ENCODE data around the gene TFPI2.
A peak's percentile ranks its signal among the peaks of the same experiment; 100 is the strongest.

The TFPI2 gene, protein sequence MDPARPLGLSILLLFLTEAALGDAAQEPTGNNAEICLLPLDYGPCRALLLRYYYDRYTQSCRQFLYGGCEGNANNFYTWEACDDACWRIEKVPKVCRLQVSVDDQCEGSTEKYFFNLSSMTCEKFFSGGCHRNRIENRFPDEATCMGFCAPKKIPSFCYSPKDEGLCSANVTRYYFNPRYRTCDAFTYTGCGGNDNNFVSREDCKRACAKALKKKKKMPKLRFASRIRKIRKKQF

DNA sequence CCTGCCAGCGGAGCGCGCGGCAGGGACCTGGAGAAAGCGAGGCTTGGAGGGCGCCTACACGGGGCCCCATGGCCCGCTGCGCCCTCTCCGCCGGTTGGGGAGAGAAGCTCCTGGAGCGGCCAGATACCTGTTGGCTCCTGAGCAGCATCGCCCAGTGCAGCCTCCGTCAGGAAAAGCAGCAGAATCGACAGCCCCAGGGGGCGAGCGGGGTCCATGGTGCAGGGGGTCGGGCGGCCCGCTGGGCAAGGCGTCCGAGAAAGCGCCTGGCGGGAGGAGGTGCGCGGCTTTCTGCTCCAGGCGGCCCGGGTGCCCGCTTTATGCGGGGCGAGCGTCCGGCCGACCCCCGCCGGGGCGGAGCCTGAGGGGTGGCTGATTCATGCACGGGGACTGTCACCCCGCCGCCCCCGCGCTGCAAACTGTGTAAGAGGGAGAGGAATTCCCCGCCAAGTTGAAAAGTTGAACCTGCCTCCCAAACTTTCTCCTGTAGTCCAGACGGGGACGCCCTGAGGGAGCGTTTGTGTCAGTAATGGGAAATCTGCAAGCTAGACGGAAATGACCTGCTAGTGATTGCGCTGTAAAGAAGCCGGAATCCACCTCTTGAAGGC, at the start of gene TFPI2:
Gene TFPI2, minus strand, starts transcription at position 290 of the 605 bp plus-strand sequence. Its CDS starts 75 bp downstream, at position 215.
- H3K27me3 Mint-ChIP-seq, result peaks cover 54% of the 10 kb centered on the region
- peaks cover 9% of the 10 kb centered on the region for H3K4me1 Mint-ChIP-seq
- no peak for ATAC-seq (replicated peaks; ENCODE audit: extremely low read depth, poor library complexity, severe bottlenecking)
- no peak within 1 kb of the TSS for H3K27ac Mint-ChIP-seq (ENCODE audit: low read depth)
- peaks cover 2% of the 10 kb centered on the region for H3K36me3 Mint-ChIP-seq (ENCODE audit: insufficient read depth)
- DNase-seq (ENCODE audit: low spot score in 2 of 2), result no peak
- H3K9me3 Mint-ChIP-seq, result no peaks in the 10 kb centered on the region
- peak within 1 kb of the TSS; percentile 39 for H3K4me3 Mint-ChIP-seq

DNA sequence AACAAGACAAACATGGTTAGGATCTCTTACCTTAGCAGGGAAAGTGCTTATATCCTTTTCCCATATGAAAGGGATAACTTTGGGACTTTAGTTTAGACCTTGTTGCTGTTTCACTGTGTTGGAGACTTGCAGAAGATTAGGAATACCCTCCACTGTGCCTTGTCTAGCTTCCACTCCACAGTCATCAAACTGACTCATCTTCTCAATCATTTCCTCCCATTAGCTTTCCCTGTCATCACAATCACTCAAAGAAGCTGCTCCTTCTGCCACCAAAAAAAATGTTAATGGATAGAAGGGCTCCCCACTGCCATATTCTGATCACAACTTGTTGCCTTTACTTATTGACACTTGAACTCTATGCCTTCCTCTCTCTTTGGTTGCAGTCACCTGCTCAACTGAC, 47.7 kb upstream of the TFPI2 start:
- no peaks in the 10 kb centered on the region for H3K4me1 Mint-ChIP-seq
- ATAC-seq (replicated peaks; ENCODE audit: extremely low read depth, poor library complexity, severe bottlenecking), result no peak
- no peak overlapping the region for H3K27ac Mint-ChIP-seq (ENCODE audit: low read depth)

DNA sequence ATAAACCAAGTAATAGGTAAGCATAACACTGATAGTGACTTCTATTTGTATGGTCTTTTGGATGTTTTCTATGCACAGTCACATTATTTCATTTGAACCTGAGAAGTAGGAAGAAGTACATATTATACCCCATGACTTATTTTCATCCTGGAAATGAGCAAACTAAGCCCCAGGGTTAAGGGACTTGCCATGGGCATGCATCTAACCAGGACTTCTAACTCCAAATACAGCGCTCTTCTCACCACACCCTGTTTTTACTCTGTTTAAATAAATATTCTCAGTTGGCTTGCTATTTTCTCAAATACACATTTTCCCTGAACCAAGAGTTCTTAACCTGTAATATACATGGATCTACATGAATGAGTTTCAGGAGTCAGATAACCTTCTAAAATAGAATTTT, 47.3 kb upstream of the TFPI2 start:
- Mint-ChIP-seq H3K4me3 (no peak overlapping the region), H3K27ac (ENCODE audit: low read depth) (no peak overlapping the region), H3K27me3 (peaks cover 8% of the 10 kb centered on the region), H3K4me1 (no peaks in the 10 kb centered on the region), H3K36me3 (ENCODE audit: insufficient read depth) (no peaks in the 10 kb centered on the region), H3K9me3 (no peaks in the 10 kb centered on the region)
- DNase-seq (ENCODE audit: low spot score in 2 of 2), result no peak
- ATAC-seq (replicated peaks; ENCODE audit: extremely low read depth, poor library complexity, severe bottlenecking), result no peak

More for the DNA sequence above, 47.7 kb upstream of the TFPI2 start:
- Mint-ChIP-seq H3K27me3 (peaks cover 8% of the 10 kb centered on the region), H3K9me3 (no peaks in the 10 kb centered on the region), H3K36me3 (ENCODE audit: insufficient read depth) (no peaks in the 10 kb centered on the region), H3K4me3 (no peak overlapping the region)
- no peak for DNase-seq (ENCODE audit: low spot score in 2 of 2)

DNA sequence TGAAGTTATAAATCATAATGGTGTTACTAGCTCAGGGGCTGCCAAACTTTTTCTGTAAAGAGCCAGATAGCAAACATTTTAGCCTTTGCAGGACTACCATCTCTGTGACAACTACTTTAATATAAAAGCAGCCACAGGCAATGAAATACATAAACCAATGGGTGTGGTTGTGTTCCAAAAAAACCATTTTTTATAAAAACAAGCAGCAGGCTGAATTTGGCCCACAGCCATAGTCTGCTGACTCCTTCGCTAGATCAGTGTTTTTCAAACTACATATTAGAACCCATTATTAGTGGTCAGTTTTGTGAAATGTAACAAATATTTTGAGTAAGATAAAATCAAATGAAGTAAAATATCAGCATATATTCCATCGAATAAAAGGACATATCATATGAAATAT, 44.5 kb upstream of the TFPI2 start:
- no peak for ATAC-seq (replicated peaks; ENCODE audit: extremely low read depth, poor library complexity, severe bottlenecking)
- Mint-ChIP-seq H3K9me3 (no peaks in the 10 kb centered on the region), H3K27ac (ENCODE audit: low read depth) (no peak overlapping the region), H3K27me3 (peaks cover 20% of the 10 kb centered on the region), H3K4me1 (no peaks in the 10 kb centered on the region), H3K36me3 (ENCODE audit: insufficient read depth) (no peaks in the 10 kb centered on the region), H3K4me3 (no peak overlapping the region)
- no peak for DNase-seq (ENCODE audit: low spot score in 2 of 2)

DNA sequence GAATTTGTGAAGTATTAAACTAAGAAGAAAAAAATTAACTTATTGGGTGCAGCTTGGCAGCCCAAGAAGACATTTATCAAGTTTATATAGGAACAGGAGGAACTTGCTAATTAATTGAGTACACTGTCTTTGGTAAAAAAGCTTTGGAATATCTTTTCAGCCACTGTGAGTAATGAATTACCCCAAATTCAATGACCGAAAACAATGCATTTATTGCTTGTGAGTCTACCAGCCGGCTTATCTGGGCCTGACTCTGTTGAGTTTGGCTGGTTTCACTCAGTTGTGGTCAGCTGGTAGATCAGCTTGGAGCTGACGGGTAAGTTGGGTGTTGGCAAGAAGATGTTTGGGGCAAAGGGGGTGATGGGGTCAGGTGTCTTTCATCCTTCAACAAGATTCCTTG, 42.6 kb upstream of the TFPI2 start:
- ATAC-seq (replicated peaks; ENCODE audit: extremely low read depth, poor library complexity, severe bottlenecking) (no peak), DNase-seq (ENCODE audit: low spot score in 2 of 2) (no peak)
- no peak overlapping the region for H3K4me3 Mint-ChIP-seq
- no peaks in the 10 kb centered on the region for H3K9me3 Mint-ChIP-seq
- H3K27me3 Mint-ChIP-seq, result peaks cover 30% of the 10 kb centered on the region
- peaks cover 2% of the 10 kb centered on the region for H3K36me3 Mint-ChIP-seq (ENCODE audit: insufficient read depth)
- no peak overlapping the region for H3K27ac Mint-ChIP-seq (ENCODE audit: low read depth)
- H3K4me1 Mint-ChIP-seq, result no peaks in the 10 kb centered on the region

DNA sequence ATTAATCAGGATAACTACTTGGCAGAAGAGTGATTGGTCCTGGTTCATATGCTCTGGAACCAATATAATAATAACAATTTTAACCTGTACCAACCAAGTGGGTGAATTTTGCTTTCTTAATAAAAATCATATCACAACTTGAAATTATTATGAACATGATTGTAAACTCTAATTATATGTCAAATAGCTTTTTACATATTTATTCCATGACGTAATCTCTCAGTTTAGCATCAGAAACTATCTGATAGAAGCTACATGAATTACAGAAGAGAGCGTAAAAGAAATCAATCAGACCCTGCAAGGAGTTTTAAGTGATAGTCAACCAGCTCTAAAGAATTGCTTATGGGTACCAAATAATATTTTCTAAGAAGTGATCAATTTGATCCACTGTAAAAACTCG, 41.1 kb upstream of the TFPI2 start:
- H3K36me3 Mint-ChIP-seq (ENCODE audit: insufficient read depth), result peaks cover 2% of the 10 kb centered on the region
- DNase-seq (ENCODE audit: low spot score in 2 of 2) (no peak), ATAC-seq (replicated peaks; ENCODE audit: extremely low read depth, poor library complexity, severe bottlenecking) (no peak)
- no peak overlapping the region for H3K4me3 Mint-ChIP-seq
- no peaks in the 10 kb centered on the region for H3K9me3 Mint-ChIP-seq
- H3K27ac Mint-ChIP-seq (ENCODE audit: low read depth), result no peak overlapping the region
- H3K27me3 Mint-ChIP-seq, result peaks cover 38% of the 10 kb centered on the region
- no peaks in the 10 kb centered on the region for H3K4me1 Mint-ChIP-seq

DNA sequence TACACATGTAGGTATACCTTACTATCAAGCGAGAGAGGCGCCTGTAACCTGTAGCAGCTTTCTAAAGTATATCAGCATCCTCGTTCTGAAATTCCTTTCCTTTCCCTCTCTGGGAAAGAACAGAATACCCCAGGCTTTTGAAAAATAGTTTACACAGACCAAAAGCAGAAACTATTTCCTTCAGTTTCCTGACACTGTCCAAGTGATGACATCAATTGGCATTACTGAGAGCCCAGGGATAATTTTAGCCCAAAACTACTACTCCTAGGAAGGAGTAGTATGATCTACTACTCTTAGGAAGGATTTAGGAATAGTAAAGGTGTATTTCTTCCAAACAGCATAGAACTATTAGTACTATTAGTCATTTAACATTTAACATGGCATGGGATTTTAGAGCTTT, 37.0 kb upstream of the TFPI2 start:
- DNase-seq (ENCODE audit: low spot score in 2 of 2) (no peak), ATAC-seq (replicated peaks; ENCODE audit: extremely low read depth, poor library complexity, severe bottlenecking) (no peak)
- Mint-ChIP-seq H3K4me3 (no peak overlapping the region), H3K36me3 (ENCODE audit: insufficient read depth) (peaks cover 2% of the 10 kb centered on the region), H3K27ac (ENCODE audit: low read depth) (no peak overlapping the region), H3K27me3 (peaks cover 60% of the 10 kb centered on the region), H3K4me1 (no peaks in the 10 kb centered on the region), H3K9me3 (no peaks in the 10 kb centered on the region)

DNA sequence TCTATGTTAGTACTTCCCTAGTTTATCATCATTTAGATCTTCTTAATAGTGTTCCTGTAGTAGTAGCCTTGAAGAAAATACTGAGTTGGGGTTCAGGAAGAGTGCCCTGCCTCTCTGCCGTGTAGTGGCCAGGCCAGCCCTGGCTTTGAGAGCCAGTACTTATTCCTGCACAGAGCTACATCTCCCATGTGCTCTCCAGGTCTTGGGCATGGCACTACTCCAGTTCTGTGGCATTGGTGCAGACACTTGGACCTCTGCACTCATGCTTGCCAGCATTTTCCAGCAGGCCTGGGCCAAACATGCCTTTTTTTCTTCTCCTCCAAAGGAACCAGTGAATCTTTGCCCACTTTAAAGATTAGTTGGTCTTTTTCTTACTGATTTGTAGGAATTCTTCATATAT, 36.2 kb upstream of the TFPI2 start:
- DNase-seq (ENCODE audit: low spot score in 2 of 2) (no peak), ATAC-seq (replicated peaks; ENCODE audit: extremely low read depth, poor library complexity, severe bottlenecking) (no peak)
- no peaks in the 10 kb centered on the region for H3K9me3 Mint-ChIP-seq
- no peak overlapping the region for H3K27ac Mint-ChIP-seq (ENCODE audit: low read depth)
- peaks cover 2% of the 10 kb centered on the region for H3K36me3 Mint-ChIP-seq (ENCODE audit: insufficient read depth)
- no peaks in the 10 kb centered on the region for H3K4me1 Mint-ChIP-seq
- H3K4me3 Mint-ChIP-seq, result no peak overlapping the region
- H3K27me3 Mint-ChIP-seq, result peaks cover 60% of the 10 kb centered on the region

DNA sequence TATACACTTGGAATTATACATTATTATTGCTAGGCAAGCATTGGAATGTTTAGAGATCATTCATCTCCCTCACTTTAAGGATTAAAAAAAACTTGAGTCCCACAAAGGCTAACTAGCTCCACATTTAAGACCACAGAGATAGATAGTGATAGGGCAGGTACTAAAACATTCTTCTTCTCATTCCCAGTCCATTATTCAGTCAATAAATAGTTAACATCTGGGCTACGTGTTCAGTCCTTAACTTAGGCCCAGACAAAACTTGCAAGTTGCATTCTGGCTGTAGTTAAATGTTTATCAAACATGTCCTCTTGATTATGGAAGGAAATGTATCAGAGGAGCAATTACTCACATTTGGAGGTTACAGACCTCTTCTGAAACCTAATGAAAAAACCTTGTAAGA, 33.4 kb upstream of the TFPI2 start:
- Mint-ChIP-seq H3K9me3 (no peaks in the 10 kb centered on the region), H3K27me3 (peaks cover 50% of the 10 kb centered on the region), H3K36me3 (ENCODE audit: insufficient read depth) (peaks cover under 1% of the 10 kb centered on the region), H3K27ac (ENCODE audit: low read depth) (no peak overlapping the region), H3K4me3 (no peak overlapping the region), H3K4me1 (no peaks in the 10 kb centered on the region)
- no peak for DNase-seq (ENCODE audit: low spot score in 2 of 2)
- no peak for ATAC-seq (replicated peaks; ENCODE audit: extremely low read depth, poor library complexity, severe bottlenecking)

DNA sequence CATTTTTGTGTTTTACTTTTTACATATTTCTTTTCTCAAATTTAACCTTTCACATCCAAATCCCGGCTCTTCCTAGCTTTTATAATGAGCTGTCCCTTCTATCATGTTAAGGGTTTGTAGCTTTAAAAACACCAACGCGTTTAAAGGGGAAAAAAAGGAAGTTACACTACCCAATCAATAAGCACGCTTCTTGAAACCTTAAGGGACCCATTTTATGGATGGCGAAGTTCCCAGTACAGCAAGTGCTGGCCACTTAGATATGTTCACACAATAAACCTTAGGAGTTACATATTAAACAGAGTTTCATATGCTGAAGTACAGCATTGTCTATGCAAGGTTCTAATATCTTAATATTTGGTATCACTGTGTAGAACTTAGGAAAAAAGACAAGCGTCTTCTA, 32.7 kb upstream of the TFPI2 start:
- no peaks in the 10 kb centered on the region for H3K36me3 Mint-ChIP-seq (ENCODE audit: insufficient read depth)
- no peaks in the 10 kb centered on the region for H3K4me1 Mint-ChIP-seq
- no peak for DNase-seq (ENCODE audit: low spot score in 2 of 2)
- H3K4me3 Mint-ChIP-seq, result no peak overlapping the region
- no peaks in the 10 kb centered on the region for H3K9me3 Mint-ChIP-seq
- peaks cover 46% of the 10 kb centered on the region for H3K27me3 Mint-ChIP-seq
- H3K27ac Mint-ChIP-seq (ENCODE audit: low read depth), result no peak overlapping the region
- ATAC-seq (replicated peaks; ENCODE audit: extremely low read depth, poor library complexity, severe bottlenecking), result no peak

DNA sequence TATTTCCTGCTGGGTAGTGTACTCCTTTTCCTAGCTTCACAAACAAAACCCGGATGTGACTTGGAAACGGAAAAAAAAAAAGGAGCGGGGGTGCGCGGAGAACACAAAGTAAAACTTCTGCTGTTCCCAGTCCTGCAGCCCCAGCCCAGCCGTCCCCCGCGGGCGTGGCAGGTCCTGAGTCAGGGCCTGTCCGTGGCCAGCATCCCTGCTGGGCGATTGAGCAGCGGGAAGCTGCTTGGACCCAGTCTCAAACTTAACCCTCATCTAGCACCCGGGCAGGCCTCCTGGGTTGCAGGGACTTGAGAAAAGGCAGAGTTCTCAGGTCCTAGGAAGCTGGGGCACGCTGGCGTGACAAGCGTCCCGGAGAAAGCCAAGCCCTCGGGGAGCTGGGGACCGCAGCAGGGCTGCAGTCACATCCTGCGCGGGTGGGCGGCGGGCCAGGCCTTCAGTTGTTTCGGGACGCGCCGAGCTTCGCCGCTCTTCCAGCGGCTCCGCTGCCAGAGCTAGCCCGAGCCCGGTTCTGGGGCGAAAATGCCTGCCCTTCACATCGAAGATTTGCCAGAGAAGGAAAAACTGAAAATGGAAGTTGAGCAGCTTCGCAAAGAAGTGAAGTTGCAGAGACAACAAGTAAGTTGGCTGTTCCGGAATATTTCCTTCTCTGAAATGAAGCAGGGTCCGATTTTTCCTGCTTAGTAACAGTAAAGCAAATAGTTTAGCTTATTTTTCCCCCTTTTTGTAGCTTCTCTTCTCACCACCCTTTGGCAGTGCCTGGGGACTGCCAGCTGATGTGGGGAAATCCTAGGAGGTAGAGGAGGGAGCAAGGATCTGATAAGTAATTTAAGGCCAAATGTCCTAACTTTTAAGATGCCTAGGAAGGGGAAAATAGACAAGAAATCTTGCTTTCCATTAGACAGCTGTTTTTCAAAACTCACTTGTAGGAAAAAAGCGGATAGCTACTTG, 31.3 kb upstream of the TFPI2 start, which contains the start of gene GNG11:
Gene GNG11, plus strand, starts transcription at position 129 of the 960 bp plus-strand sequence. Its CDS starts 403 bp downstream, at position 532.
- ATAC-seq (replicated peaks; ENCODE audit: extremely low read depth, poor library complexity, severe bottlenecking), result no peak
- Mint-ChIP-seq H3K36me3 (ENCODE audit: insufficient read depth) (no peaks in the 10 kb centered on the region), H3K4me3 (no peak within 1 kb of the TSS), H3K4me1 (no peaks in the 10 kb centered on the region), H3K27me3 (peaks cover 48% of the 10 kb centered on the region), H3K27ac (ENCODE audit: low read depth) (no peak within 1 kb of the TSS), H3K9me3 (no peaks in the 10 kb centered on the region)
- no peak for DNase-seq (ENCODE audit: low spot score in 2 of 2)

DNA sequence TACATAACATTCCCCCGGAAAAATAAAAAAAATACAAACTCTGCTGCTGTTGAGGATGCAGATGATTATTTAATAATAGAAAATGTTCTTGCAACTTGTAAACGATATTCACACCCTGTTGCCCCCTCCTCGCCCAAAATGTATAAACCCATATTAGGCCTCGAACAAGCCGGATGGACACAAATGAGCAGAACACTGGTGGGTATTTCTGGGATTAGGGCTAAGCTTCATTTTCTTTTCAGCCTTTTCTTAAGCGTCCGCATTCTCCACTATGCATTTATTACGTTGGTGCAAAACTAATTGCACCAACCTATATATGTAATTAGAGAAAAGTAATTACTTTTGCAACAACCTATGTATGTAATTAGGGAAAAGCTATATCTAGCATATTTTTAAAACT, 30.6 kb upstream of the TFPI2 start:
- no peaks in the 10 kb centered on the region for H3K4me1 Mint-ChIP-seq
- DNase-seq (ENCODE audit: low spot score in 2 of 2) (no peak), ATAC-seq (replicated peaks; ENCODE audit: extremely low read depth, poor library complexity, severe bottlenecking) (no peak)
- H3K36me3 Mint-ChIP-seq (ENCODE audit: insufficient read depth), result no peaks in the 10 kb centered on the region
- no peak overlapping the region for H3K4me3 Mint-ChIP-seq
- H3K27ac Mint-ChIP-seq (ENCODE audit: low read depth), result no peak overlapping the region
- no peaks in the 10 kb centered on the region for H3K9me3 Mint-ChIP-seq
- peaks cover 48% of the 10 kb centered on the region for H3K27me3 Mint-ChIP-seq

All from central memory CD8-positive, alpha-beta T cell (primary cell).